HG02678 (cell line): ENCODE results near the gene ICAM1.
"Not testable (repeated sequence)": the region's sequence is repeated elsewhere in the genome, so short reads cannot be mapped to it uniquely, and the experiment has no call there.

Source experiments
- ATAC-seq: cut with Tn5 transposase; IDR thresholded peaks from one replicate; pipeline ENCODE4 v1.9.1; 2021; ENCODE audit warnings: mild to moderate bottlenecking, moderate library complexity; ENCODE audit not compliant: unreplicated experiment

The ICAM1 gene

GRCh38 chr19:10271543-10272086 lies 695 bp downstream of the ICAM1 start:
- ATAC-seq = no peak

GRCh38 chr19:10274589-10274988 lies 3.7 kb downstream of the ICAM1 start:
- ATAC-seq = no peak

- ATAC-seq = no peak
Measured at GRCh38 chr19:10277795-10278589, 7.1 kb downstream of the ICAM1 start.

GRCh38 chr19:10278935-10279334 lies 8.0 kb downstream of the ICAM1 start:
- no peak for ATAC-seq

GRCh38 chr19:10279737-10280442 lies 9.0 kb downstream of the ICAM1 start:
- no peak for ATAC-seq

GRCh38 chr19:10282043-10282442 lies 11.1 kb downstream of the ICAM1 start:
- not testable (repeated sequence) for ATAC-seq

- ATAC-seq = no peak
Measured at GRCh38 chr19:10283301-10284064, 12.6 kb downstream of the ICAM1 start.

GRCh38 chr19:10284065-10284959 lies 13.4 kb downstream of the ICAM1 start:
- ATAC-seq = no peak

- ATAC-seq = no peak
Measured at GRCh38 chr19:10284960-10285278, 14.0 kb downstream of the ICAM1 start.

- no peak for ATAC-seq
Measured at GRCh38 chr19:10285393-10285792, 14.5 kb downstream of the ICAM1 start.

- ATAC-seq = no peak
Measured at GRCh38 chr19:10286803-10287737, 16.1 kb downstream of the ICAM1 start, which contains the start of gene ICAM4. Gene ICAM4 (plus strand): TSS chr19:10286955. CDS start chr19:10287013, 58 bp downstream.

- ATAC-seq = no peak
Measured at GRCh38 chr19:10288662-10289166, 17.8 kb downstream of the ICAM1 start.

- ATAC-seq = no peak
Measured at GRCh38 chr19:10289167-10289835, 18.4 kb downstream of the ICAM1 start.

- no peak for ATAC-seq
Measured at GRCh38 chr19:10289836-10290356, 19.0 kb downstream of the ICAM1 start, which contains the start of gene ICAM5. Gene ICAM5 (plus strand): TSS chr19:10289952. CDS start chr19:10290044, 92 bp downstream.

GRCh38 chr19:10290357-10290875 lies 19.5 kb downstream of the ICAM1 start:
- no peak for ATAC-seq

- ATAC-seq = no peak
Measured at GRCh38 chr19:10290876-10291553, 20.1 kb downstream of the ICAM1 start.

GRCh38 chr19:10291554-10292205 lies 20.8 kb downstream of the ICAM1 start:
- no peak for ATAC-seq
